Fibroblast of skin of left biceps (primary cell): ENCODE data around the gene CALHM5.
A peak's percentile ranks its signal among the peaks of the same experiment; 100 is the strongest.
"Not testable (repeated sequence)": the region's sequence is repeated elsewhere in the genome, so short reads cannot be mapped to it uniquely, and the experiment has no call there.

Source experiments
- DNase-seq, 2 experiments: peaks; one replicate each; pipeline ENCODE4 v3.0.0-alpha.2; 2013; ENCODE audit warnings: low read depth in 2 of 2

Gene CALHM5, protein sequence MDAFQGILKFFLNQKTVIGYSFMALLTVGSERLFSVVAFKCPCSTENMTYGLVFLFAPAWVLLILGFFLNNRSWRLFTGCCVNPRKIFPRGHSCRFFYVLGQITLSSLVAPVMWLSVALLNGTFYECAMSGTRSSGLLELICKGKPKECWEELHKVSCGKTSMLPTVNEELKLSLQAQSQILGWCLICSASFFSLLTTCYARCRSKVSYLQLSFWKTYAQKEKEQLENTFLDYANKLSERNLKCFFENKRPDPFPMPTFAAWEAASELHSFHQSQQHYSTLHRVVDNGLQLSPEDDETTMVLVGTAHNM

DNA sequence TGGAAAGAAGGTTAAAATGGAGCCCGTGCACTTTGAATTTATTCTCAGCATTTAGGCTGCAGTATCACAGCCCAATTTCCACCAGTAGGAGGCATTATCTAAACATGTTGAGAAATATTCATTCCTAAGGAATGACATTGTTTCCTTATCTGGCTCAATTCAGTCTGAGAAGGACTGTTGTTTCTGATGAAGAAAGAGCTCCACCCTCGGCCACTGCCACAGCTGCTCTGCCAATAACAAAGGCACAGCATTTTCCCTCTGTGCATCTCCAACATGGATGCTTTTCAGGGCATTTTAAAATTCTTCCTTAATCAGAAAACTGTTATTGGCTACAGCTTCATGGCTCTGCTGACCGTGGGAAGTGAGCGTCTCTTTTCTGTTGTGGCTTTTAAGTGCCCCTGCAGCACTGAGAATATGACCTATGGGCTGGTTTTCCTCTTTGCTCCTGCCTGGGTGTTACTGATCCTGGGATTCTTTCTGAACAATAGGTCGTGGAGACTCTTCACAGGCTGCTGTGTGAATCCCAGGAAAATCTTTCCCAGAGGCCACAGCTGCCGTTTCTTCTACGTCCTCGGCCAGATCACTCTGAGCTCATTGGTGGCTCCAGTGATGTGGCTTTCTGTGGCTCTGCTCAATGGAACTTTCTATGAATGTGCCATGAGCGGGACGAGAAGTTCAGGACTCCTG lies at the start of gene CALHM5:
Gene CALHM5 (plus strand): TSS at position 216 of the 687 bp plus-strand sequence. CDS start 58 bp downstream, at position 274.
- peak; percentile 67 to 68 for DNase-seq

- no peak for DNase-seq
Observed at GRCh38 chr6:116461932-116462885, 49.2 kb upstream of the CALHM5 start.

- no peak for DNase-seq
Observed at GRCh38 chr6:116463301-116463700, 48.1 kb upstream of the CALHM5 start.

DNA sequence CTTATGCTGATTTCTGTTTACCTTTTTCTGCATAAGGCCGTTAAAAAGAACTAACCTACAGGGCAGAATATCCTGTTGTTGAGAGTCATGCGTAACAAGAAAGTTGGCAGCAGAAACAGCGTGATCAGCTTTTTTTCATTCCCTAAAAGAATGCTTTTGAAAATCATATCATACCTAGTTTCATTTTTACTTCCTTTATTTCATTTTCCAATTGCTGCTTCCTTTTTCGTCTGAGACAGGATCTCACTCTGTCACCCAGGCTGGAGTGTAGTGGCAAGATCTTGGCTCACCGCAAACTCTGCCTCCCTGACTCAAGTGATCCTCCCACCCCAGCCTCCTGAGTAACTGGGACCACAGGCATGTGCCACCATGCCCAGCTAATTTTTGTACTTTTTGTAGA lies 46.2 kb upstream of the CALHM5 start:
- DNase-seq: no peak

DNA sequence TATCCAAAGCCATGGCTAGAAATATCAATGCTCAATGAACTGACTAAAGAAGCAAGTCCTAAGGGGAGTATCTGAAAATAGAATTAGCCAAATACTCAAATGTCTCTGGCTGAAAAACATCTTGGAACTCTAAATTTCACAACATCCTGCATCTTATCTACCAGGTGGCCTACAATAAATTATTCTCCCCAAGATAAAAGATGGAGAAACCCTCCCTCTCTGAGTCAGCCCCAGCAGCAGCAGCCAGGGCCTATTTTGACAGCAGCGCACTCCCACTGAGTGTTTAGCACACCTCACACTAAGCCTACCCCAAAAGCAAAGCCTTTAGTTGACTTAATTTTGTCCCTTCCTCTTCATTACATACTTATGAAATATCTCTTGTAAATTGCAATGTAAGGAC lies 44.3 kb upstream of the CALHM5 start:
- no peak for DNase-seq

- DNase-seq: no peak
Observed at GRCh38 chr6:116467514-116467913, 43.9 kb upstream of the CALHM5 start.

GRCh38 chr6:116468293-116468692 lies 43.1 kb upstream of the CALHM5 start:
- DNase-seq: no peak

DNA sequence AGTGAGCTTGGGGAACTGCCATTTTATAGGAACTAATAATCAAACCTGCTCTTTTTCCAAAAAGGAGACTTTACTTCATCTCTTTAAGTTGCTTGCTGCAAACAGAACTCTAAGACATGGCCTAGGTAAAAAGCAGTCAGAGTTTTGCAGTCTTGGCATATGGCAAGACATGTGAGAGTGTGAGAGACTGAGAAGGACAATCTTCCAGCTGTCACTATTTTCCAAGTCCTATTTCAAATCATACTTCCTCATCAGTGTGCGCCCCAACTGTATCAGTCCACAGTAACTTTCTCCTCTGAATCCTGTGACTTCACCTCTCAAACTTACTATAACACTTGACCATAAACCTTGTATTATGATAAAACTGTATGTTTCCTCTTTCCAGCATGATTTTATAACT lies 39.9 kb upstream of the CALHM5 start:
- DNase-seq: no peak

- no peak for DNase-seq
Observed at GRCh38 chr6:116472706-116473105, 38.7 kb upstream of the CALHM5 start.

DNA sequence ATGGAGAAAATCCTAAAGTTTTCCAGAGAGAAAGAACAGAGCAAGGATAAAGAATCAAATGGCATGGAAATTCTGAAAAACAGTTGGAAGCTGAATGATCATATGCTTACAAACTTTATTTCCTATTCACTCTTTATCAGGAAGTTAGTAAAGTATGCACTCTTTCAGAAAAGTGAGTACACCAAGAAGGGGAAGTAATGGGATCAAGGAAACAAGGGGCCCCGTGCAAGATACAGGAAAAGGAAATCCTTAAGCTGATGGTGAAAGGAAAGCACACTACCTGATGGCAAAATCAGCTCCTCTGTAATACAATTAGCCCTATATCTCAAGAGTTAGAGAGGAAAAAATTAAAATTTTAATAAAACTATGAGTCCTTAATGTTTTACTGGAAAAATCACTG lies 36.3 kb upstream of the CALHM5 start:
- DNase-seq: no peak

DNA sequence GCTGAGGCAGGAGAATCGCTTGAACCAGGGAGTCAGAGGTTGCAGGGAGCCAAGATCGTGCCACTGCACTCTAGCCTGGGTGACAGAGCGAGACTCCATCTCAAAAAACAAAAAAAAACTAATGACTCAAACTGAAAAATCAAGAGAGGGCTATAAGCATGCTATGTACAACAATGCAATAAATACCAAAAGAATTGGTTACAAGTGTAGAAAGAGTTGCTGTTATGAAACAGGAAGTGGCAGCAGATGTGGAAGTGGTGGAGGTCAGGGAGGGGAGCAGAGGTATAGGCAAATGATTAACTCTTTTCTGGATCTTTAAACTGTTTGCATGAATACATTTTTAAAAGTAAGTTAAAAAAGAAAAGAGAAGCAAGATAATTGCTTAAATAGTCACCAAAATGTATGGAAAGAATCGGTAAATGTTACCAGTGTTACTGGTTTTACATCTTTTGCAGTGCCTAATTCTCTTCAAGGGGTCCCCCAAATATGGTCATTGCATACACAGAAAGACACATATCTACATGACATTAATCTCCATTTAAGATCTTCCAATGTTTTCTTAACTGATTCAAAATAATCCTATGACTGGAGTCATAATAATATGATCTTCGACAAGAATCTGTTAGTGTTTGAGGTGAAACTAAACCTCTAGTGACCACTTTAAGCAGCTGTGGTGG lies 35.3 kb upstream of the CALHM5 start:
- no peak for DNase-seq

- DNase-seq: no peak
Observed at GRCh38 chr6:116482780-116483179, 28.7 kb upstream of the CALHM5 start.

DNA sequence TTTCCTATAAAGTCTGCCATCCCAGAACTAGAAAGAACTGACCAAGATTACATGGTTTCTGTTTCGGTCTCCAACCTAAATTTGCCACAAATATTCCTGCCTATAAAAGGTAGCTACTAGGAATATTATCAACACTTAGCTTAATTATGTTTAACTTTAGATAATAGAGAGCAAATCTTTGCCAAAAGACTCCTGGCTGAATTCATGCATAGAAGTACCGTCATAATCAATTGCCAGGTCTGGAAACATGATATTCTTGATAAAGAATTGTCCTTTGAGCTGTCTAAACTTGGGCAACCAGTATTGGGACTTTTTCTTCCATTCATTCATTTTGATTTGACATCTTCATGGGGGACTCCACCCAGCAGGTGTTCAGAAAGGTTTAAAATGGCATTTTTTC lies 27.8 kb upstream of the CALHM5 start:
- DNase-seq: no peak

- DNase-seq: no peak
Observed at GRCh38 chr6:116485559-116486184, 25.8 kb upstream of the CALHM5 start.

- DNase-seq: no peak
Observed at GRCh38 chr6:116491610-116492330, 19.7 kb upstream of the CALHM5 start.

GRCh38 chr6:116492331-116493067 lies 18.9 kb upstream of the CALHM5 start:
- DNase-seq: no peak

GRCh38 chr6:116495161-116495560 lies 16.3 kb upstream of the CALHM5 start:
- DNase-seq: not testable (repeated sequence)

DNA sequence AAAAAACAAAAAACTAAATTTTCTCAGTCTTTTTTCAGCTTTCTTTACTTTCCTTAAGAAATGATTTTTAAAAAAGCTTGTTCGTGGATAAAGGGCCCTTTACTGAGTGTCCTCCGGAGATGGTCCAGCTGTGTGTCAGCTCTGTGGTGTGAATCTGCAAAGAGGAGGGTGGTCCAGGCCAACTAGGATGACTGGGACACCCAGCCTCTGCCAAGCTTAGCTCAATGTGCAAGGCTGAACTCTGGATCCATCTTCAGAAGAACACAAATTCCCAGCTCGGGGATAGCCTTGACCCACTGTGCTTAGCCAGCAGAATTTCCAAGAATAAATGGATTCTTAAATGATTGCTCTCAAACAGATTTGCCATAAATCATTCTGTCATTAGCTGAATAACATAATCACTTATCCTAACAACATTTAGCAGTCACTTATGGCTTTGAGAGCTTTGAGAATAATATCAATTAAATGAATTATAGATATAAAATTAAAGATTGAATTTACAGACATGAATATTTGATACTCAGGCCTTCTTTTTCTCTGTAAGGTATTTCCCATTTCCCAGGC lies 14.2 kb upstream of the CALHM5 start:
- DNase-seq: no peak

- no peak for DNase-seq
Observed at GRCh38 chr6:116500969-116501433, 10.4 kb upstream of the CALHM5 start.
